CD4-positive, alpha-beta T cell treated with Interleukin-10 for 1 hour (primary cell): Measurements from ENCODE around the gene CELSR1.
"Not testable (repeated sequence)": the region's sequence is repeated elsewhere in the genome, so short reads cannot be mapped to it uniquely, and the experiment has no call there.

ENCODE experiments used
- DNase-seq: peaks from one replicate; pipeline ENCODE4 v3.0.0-alpha.2; 2020

CELSR1 gene

GRCh38 chr22:46338636-46339035, 198.8 kb downstream of the CELSR1 start:
- no peak for DNase-seq

- no peak for DNase-seq
These were observed 199.6 kb downstream of the CELSR1 start for GRCh38 chr22:46337870-46338269.

GRCh38 chr22:46336119-46337078, 201.0 kb downstream of the CELSR1 start:
- no peak for DNase-seq

GRCh38 chr22:46335201-46336118, 202.0 kb downstream of the CELSR1 start, which contains the start of gene TRMU:
Gene TRMU, plus strand, starts transcription at chr22:46335714. Its CDS starts 51 bp downstream, at chr22:46335765.
- DNase-seq = peak; percentile 75

- DNase-seq = no peak
These were observed 205.9 kb downstream of the CELSR1 start for GRCh38 chr22:46331496-46331895.

- DNase-seq = no peak
These were observed 207.0 kb downstream of the CELSR1 start for GRCh38 chr22:46330426-46330825.

GRCh38 chr22:46329616-46330015, 207.8 kb downstream of the CELSR1 start:
- DNase-seq = no peak

GRCh38 chr22:46328797-46329196, 208.6 kb downstream of the CELSR1 start:
- DNase-seq = no peak

GRCh38 chr22:46327691-46328465, 209.5 kb downstream of the CELSR1 start:
- DNase-seq = no peak

GRCh38 chr22:46326066-46326680, 211.2 kb downstream of the CELSR1 start:
- no peak for DNase-seq

- no peak for DNase-seq
These were observed 214.3 kb downstream of the CELSR1 start for GRCh38 chr22:46323162-46323561.

GRCh38 chr22:46322711-46323110, 214.7 kb downstream of the CELSR1 start:
- DNase-seq = no peak

GRCh38 chr22:46320716-46321386, 216.6 kb downstream of the CELSR1 start:
- no peak for DNase-seq

GRCh38 chr22:46320166-46320710, 217.2 kb downstream of the CELSR1 start:
- no peak for DNase-seq

GRCh38 chr22:46319319-46319718, 218.1 kb downstream of the CELSR1 start:
- no peak for DNase-seq

- DNase-seq = no peak
These were observed 218.8 kb downstream of the CELSR1 start for GRCh38 chr22:46318576-46318975.

GRCh38 chr22:46317646-46318045, 219.8 kb downstream of the CELSR1 start:
- no peak for DNase-seq

- no peak for DNase-seq
These were observed 221.4 kb downstream of the CELSR1 start for GRCh38 chr22:46315976-46316375.

GRCh38 chr22:46312848-46313247, 224.6 kb downstream of the CELSR1 start:
- not testable (repeated sequence) for DNase-seq

GRCh38 chr22:46312056-46312455, 225.4 kb downstream of the CELSR1 start:
- no peak for DNase-seq
